Lung microvascular endothelial cell (primary cell): ENCODE data around the gene ZNF438. TPM values are rescaled to one million over a fixed set of nuclear protein-coding genes. Genes with fewer than 3 reads are reported as not detected.
"Not testable (repeated sequence)": the region's sequence is repeated elsewhere in the genome, so short reads cannot be mapped to it uniquely, and the experiment has no call there.

Experiments
- DNase-seq, 2 donors: peaks; one replicate each; pipeline versions ENCODE4 v3.0.0 to v3.0.0-alpha.2; 2010; ENCODE audit warnings: low read depth in 2 of 2
- total RNA-seq: library from RNA; depleted of rRNA; stranded (reverse); fragments of >200 nt; gene quantifications from 2 replicates; pipeline ENCODE4 v1.2.1, GENCODE V29; 2014

Gene ZNF438, protein sequence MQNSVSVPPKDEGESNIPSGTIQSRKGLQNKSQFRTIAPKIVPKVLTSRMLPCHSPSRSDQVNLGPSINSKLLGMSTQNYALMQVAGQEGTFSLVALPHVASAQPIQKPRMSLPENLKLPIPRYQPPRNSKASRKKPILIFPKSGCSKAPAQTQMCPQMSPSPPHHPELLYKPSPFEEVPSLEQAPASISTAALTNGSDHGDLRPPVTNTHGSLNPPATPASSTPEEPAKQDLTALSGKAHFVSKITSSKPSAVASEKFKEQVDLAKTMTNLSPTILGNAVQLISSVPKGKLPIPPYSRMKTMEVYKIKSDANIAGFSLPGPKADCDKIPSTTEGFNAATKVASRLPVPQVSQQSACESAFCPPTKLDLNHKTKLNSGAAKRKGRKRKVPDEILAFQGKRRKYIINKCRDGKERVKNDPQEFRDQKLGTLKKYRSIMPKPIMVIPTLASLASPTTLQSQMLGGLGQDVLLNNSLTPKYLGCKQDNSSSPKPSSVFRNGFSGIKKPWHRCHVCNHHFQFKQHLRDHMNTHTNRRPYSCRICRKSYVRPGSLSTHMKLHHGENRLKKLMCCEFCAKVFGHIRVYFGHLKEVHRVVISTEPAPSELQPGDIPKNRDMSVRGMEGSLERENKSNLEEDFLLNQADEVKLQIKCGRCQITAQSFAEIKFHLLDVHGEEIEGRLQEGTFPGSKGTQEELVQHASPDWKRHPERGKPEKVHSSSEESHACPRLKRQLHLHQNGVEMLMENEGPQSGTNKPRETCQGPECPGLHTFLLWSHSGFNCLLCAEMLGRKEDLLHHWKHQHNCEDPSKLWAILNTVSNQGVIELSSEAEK
- 2.4 and 2.6 TPM in 2 replicates for total RNA-seq

DNA sequence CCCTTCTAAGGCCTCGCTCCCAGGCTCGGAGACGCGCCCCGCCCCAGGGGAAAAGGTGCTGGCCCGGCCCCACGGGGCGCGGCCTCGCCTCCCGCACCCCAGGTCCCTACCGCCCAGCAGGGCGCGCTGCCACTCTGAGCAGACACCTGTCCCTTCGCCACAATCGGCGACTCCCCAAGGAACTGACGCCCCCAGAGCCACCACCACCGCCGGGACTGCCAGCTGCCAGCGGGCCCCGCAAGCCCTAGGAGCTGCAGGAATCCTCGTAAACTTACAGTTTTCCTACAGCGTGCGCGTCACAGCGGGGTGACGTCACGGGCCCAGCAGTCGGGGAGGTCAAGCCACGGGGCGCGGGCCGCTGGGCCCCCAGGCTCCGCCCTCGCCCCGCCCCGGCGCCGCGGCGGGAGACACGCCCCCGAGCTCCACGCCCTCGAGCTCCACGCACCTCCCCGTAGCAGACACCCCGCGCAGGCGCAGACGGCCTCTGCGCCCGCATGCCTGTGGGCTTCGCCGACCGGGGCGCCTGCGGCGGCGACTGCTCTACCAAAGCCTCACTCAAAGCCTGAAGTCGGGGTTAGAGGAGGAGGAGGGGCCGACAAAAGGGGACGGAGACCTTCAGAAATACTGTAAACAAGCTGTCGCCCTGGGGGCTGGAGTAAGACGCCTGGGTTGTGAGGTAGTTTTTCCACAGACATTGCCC, at the start of gene ZNF438:
TSS of gene ZNF438 (minus strand) at position 308 of the 700 bp plus-strand sequence. CDS start 154,831 bp downstream, outside the sequence.
- peak; percentile 97 to 98 for DNase-seq

DNA sequence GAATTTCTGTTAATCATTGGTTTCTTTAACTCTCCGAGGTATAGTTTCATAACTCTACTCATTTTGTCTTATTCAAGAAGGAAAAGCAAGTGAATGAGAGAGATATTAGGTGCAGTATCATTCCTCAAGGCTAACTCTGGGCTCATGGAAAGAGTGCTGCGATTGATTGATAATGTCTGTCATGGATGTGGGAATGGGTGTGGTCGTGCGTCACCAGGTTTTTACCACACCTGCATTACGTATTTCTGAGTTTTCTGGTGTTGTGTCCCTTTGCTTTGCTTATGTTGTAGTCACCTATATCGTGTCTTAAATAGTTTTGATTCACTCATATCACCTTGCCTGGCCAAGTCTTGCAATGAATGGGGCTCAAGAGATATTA, 44.9 kb upstream of the ZNF438 start:
- no peak for DNase-seq

DNA sequence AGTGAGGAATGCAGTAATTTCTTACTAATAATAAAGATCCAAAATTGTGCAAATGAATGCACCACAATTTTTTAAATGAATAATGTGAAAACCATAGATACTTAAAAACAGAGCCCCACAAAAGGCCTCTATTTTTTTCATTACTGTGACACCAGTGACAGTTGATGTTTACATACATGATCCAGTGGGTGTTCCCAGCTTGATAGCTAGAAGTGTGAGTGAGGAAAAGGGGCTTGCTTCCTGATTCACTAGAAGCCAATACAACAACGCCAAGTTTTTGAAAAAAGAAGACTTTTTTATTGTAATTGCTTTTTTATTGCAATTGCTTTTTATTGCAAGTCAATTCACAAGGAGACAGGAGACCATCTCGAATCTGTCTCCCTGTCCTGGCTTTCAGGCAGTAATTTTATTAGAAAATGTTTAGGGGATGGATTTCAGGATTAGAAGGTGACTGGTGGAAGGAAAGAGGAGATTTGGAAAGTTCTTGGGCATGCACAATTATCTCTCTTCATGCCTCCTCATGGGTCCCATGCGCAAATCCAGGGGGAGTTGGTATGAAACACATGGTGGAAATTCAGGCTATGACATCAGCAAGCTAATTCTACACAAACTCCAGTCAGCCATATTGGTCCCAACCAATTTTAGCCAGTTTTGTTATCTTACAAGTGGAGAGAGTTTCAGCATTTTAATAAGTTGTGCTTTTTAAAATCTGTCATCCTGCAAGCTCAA, 44.4 kb upstream of the ZNF438 start:
- DNase-seq = no peak

DNA sequence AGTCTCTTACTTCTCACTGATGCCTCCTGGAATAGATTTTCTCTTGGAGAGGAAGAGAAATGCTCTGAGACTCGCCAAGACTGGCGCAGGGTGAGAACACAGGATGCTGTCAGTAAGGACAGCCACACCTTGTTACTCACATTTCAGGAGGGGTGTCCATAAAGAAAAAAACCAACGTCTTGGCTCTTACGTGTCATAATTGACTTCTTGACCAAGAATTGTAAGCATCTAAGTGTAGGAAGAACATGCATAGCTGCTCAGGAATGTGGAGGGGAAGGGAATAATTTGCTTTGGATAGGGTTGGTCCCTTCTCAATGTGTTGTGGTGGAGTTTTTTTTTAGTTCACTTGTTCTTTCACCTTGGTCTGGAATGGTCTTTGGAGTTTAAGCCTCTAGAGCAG, 43.8 kb upstream of the ZNF438 start:
- DNase-seq = peak in 1 of 2 donors; percentile 78

DNA sequence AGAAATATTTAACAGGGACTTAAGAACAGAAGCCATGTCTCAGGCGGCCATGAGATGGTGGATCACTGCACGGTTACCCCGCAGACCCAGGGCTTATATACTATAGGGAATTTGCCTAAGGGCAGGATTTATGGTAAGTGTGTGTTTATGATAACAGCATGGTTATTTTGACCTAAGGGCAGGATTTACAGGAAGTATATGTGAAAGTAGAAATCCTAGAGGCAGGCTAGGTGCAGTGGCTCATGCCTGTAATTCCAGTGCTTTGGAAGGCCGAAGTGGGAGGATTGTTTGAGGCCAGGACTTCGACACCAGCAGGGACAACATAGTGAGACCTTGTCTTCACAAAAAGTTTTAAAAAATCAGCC, 43.0 kb upstream of the ZNF438 start:
- DNase-seq = no peak

DNA sequence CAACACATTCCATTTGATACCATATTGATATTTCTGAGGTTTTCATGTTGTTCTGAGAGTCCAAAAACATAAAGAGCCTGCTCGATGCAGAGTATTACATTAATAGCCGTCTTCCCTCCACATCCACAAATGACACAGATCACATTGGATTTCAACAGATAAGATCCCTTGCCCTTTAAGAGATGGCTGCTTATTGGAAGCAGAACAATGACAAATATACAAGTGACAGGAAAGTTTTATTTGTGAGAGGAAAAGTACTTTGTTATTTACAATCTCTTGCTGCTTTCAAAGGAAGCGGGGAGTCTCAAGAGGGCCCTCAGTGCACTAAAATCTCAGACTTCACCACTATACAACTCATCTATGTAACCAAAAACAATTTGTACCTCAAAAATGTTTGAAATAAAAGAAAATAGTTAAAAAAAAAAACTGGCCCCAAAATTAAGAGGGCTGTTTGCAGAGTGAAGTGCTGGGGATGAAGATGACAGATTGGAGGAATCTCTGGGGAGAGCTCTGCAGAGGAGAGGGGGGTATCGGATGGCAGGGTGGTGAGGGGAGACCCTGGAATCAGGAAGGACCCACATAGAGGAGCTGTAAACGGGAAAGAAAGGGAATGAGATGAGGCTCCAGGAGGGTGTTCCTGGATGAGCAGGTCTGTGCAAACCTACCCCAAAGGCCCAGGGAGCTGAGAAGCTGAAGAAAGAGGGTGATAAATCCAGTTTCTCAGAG, 42.5 kb upstream of the ZNF438 start:
- no peak for DNase-seq

DNA sequence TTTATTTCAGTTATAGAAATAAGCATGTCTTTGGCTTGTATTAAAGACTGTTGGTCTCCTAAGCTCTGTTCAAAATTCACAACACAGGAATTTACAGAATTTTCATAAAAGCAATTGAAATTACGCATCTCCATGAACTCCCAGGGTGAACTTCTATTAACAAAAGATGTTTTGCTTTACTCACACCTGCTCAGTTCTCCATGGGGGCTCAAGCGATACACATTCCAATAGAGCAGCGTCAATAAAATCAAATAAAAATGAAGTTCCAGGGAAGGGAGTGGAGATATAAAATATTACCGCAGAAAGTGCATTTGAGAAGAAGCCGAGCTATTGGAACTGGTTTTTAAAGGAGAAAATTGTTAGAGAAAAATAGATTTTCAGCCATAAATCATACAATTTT, 41.5 kb upstream of the ZNF438 start:
- DNase-seq = no peak

DNA sequence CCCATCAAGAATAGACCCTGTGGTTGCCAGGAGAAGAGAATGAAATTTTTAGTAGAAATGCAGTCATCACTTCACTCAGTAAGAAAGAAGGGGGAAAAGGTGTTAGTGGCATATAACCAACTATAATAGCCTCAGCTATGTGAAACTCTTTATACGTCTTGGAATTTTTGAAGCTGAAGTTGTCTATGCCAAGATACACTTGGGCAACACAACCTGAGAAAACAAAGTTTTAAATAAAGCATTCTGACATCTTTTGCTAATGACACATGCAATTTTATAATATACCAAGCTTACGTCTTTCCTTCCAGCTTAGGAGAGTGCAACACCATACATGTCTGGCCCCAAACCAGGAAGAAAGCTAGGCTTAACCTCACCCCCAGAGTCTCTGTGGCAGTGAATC, 40.8 kb upstream of the ZNF438 start:
- no peak for DNase-seq

DNA sequence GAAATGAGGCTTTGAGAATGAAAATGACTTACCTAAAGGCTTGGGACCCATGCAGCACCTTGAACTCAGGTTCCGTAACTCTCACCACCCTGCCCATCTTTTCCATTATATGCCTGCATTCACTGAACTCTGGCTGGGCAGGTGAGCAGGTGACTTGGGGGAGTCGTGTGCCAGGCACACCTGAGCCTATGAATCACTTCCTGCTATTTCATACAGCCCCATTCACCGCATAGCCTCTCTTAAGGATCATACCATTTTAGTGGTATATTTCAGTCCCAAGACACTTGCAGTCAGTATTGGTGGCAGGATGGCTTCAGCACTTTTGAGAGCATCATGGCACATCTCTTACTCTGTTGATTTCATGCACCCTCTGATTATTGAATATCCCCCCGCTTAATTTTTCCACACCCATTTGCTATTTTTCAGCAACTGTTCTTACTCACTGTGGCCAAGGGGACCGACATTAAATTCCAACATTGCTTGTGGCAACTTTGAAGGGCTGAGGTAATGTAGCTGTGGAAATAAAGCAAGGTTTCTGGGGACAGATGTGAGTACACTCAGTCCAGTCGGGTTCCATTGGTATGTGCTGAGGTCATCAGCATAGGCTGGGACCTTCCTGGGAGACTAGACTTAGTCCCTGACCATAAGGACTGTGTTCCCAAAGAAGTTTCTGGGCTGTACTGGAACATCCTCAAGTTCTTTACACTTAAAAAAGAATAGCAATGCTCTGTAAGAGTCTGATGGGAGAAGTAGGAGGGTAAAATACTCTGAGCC, 39.8 kb upstream of the ZNF438 start:
- DNase-seq = peak in 1 of 2 donors; percentile 15

DNA sequence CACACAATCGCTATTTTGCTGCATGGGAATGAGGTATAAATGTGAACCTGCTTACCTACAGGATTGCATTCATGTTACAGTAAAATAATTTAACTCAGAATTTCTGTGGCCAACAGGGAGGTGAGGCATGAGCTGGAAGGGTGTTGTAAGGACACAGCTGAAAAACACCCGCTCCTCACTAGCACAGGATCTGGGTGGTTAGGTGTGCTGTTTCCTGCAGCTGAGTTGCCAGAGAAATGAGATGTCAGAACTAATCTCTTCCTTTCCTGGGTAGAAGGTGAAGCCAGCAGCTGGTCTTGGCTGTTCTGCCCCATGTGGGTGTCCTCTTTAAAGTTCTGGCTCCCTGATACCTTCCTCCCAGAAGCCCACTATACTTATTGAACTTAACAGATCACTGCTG, 39.0 kb upstream of the ZNF438 start:
- DNase-seq = peak; percentile 8 to 21

DNA sequence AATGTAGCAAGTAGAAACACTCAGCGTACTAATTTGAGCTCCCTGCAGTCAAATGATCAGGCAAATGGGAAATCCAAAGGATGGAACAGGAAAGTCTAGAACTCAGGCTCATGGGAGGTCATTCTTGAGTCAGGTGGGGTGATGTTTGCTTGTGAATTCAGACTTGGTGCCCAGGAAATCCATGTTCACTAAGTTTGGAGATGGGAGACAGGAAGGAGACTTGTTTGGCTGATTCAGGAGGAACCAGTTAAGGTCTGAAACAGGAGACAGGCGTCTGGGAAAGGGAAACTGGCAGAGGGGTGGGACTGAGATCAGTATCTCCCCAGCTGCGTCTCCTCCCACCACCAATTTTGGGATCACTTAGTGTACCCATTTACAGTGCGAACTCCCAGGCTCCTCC, 38.4 kb upstream of the ZNF438 start:
- DNase-seq = peak in 1 of 2 donors; percentile 63

DNA sequence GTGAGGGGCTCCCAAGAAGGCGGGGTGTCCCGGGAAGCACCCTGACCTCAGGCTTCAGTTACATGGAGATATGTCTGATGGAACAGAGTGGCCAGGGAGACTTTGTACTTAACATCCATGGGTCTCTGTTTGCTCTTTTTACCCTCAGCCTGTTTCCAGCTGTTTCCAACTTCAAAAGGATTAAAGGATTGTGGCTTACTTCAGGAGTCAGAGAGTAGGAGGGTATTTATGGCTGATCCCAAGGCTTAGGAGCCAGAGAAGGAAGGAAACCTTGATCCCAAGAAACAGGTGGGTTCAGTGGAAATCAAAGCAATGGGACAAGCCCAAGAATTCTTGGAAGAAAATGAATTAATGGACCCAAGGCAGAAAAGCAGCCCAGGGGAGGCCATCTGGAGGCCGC, 37.7 kb upstream of the ZNF438 start:
- DNase-seq = no peak

DNA sequence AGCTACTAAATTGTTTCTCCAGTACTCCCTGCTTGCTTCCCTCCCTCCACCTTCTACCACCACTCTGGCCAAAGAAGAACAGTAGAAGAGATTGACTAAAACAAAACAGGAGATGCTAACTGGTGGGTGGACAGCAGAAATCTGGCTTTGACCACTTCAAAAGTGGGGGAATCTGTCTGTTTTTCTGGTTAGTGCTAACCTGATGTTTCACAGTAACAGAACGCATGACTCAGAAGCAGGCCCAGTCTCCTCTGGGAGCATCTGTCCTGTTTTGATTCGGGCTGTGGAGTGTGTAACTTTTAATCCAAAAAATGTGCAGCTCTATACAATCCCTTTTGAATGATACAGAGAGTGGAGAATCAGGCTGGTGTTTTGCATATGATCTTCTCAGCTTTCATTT, 32.7 kb upstream of the ZNF438 start:
- peak in 1 of 2 donors; percentile 33 for DNase-seq

DNA sequence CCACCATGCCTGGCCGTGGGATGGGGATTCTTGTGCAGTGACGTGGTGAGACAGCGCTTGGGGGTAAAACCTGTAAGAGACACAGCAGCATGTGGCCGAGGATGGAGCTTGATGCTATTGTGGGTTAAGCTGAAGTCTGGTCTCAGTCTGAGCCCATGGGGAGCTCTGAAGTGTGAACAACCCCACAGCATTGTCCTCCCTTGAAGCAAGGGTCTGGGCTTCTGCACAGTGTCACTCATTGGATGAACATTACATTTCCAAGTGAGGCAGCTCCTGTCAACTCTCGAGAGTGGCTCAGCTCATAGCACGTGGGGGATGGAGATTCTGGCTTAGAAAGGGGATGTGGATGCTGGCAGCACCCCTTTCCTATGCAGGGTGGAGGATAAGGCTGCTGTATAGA, 32.2 kb upstream of the ZNF438 start:
- no peak for DNase-seq

DNA sequence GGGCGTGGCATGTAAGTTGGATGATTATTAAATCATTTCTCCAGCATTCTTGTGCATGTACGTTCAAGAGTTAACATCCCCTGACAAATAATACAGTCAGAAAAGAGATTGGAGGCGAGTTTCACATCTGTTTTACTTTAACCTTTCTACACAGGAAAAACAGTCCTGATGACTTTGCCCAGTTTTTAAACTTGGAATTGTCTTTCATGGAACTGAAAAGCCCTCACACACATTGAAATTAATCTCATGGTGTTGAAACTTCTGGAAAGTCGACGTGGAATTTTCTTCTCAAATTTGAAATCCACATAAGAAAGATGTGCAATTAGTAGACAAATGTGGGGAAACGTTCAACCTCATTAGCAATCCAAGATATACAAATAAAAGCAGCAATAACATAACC, 31.2 kb upstream of the ZNF438 start:
- no peak for DNase-seq

DNA sequence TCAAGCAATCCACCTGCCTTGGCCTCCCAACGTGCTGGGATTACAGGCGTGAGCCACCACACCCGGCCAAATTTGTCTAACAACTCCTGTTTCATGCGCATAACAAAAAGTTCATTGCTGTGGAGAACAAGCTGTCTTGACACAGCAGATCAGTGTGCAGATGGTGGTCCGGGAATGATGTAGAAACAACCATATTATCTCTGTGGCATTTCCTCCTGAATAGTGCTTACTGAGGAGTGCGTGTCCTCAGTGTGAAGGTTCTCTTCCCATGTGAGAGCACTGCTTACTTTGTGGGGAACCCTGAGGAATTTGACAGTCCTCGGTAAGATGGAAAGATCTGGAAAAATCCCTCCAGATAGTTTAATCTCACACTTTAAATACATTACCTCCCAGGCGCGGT, 30.3 kb upstream of the ZNF438 start:
- DNase-seq = no peak

DNA sequence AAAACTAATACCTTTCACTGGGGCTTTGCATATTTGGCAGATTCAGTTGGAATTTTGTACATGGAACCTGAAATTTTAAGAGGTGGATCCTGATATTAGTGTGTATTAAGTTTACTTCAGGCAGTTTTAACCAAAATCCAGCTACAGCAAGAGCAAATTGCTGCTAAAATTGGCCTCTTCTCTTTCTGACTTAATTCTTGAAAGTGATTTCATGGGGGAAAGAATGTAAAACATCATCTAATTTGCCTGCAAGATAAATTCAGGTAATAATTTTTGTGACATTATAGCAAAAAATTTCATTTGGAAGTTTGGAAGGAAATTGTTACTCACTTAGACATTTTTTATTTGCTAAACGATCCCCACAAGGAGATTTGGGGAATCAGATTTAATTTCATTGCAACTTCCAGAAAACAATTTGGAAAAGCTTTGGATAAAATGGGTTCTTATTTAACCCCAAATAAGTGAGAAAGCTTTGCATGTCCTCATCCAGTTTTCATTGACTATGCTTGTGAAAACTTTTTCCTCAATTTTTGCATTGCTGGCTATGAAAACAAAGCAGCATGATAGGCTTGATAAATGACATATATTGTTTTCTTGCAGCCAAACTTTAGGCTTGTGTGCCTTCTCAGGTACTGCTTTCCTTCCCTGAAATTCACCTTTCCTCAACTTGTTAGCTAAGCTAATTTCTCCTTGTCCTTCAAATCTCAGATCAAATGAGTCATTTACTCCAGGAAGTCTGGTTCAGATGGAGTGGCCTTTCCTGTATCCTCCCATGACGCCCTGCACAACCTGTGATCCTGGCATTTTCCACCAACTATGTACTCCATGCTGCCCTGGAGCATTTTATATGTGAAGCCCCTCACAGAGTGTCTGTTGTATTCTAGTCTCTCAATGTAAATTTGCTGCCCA, 27.4 kb upstream of the ZNF438 start:
- peak; percentile 81 to 82 for DNase-seq

DNA sequence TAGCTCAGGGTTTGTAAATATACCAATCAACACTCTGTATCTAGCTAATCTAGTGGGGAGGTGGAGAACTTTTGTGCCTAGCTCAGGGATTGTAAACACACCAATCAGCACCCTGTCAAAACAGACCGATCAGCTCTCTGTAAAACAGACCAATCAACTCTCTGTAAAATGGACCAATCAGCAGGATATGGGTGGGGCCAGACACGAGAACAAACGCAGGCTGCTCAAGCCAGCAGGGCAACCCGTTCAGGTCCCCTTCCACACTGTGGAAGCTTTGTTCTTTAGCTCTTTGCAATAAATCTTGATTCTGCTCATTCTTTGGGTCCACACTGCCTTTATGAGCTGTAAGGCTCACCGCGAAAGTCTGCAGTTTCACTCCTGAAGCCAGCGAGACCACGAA, 25.0 kb upstream of the ZNF438 start:
- not testable (repeated sequence) for DNase-seq
